Fibroblast of skin of right biceps (primary cell): ENCODE data around the gene TAS2R41.
"Not testable (repeated sequence)": the region's sequence is repeated elsewhere in the genome, so short reads cannot be mapped to it uniquely, and the experiment has no call there.

Experiments used
- DNase-seq: peaks from one replicate; pipeline ENCODE4 v3.0.0-alpha.2; 2013

Gene TAS2R41

GRCh38 chr7:143458263-143458662 is 19.4 kb upstream of the TAS2R41 start:
- DNase-seq, result peak; percentile 91

- DNase-seq, result peak; percentile 62
Observed at GRCh38 chr7:143458681-143459080, 19.0 kb upstream of the TAS2R41 start.

- DNase-seq, result no peak
Observed at GRCh38 chr7:143459359-143459758, 18.3 kb upstream of the TAS2R41 start.

GRCh38 chr7:143460271-143460979 is 17.2 kb upstream of the TAS2R41 start:
- peak; percentile 47 for DNase-seq

- no peak for DNase-seq
Observed at GRCh38 chr7:143462045-143462444, 15.6 kb upstream of the TAS2R41 start.

- no peak for DNase-seq
Observed at GRCh38 chr7:143463556-143463955, 14.1 kb upstream of the TAS2R41 start.

GRCh38 chr7:143463957-143464356 is 13.7 kb upstream of the TAS2R41 start:
- DNase-seq, result no peak

- no peak for DNase-seq
Observed at GRCh38 chr7:143467724-143468123, 9.9 kb upstream of the TAS2R41 start.

- peak; percentile 34 for DNase-seq
Observed at GRCh38 chr7:143472071-143472689, 5.5 kb upstream of the TAS2R41 start.

- peak; percentile 55 for DNase-seq
Observed at GRCh38 chr7:143479055-143479766, 1.5 kb downstream of the TAS2R41 start.

- no peak for DNase-seq
Observed at GRCh38 chr7:143480501-143480900, 2.8 kb downstream of the TAS2R41 start.

GRCh38 chr7:143484119-143484518 is 6.4 kb downstream of the TAS2R41 start:
- no peak for DNase-seq

GRCh38 chr7:143485094-143485493 is 7.4 kb downstream of the TAS2R41 start:
- no peak for DNase-seq

GRCh38 chr7:143485500-143485899 is 7.8 kb downstream of the TAS2R41 start:
- peak; percentile 70 for DNase-seq

GRCh38 chr7:143486266-143486665 is 8.6 kb downstream of the TAS2R41 start:
- not testable (repeated sequence) for DNase-seq

- DNase-seq, result no peak
Observed at GRCh38 chr7:143487061-143487460, 9.4 kb downstream of the TAS2R41 start.

GRCh38 chr7:143487566-143487965 is 9.9 kb downstream of the TAS2R41 start:
- DNase-seq, result peak; percentile 74

- DNase-seq, result no peak
Observed at GRCh38 chr7:143490717-143491306, 13.1 kb downstream of the TAS2R41 start.

- peak; percentile 81 for DNase-seq
Observed at GRCh38 chr7:143492043-143492471, 14.4 kb downstream of the TAS2R41 start.

GRCh38 chr7:143492799-143493739 is 15.4 kb downstream of the TAS2R41 start:
- DNase-seq, result peak; percentile 73

GRCh38 chr7:143493751-143494150 is 16.1 kb downstream of the TAS2R41 start:
- peak; percentile 38 for DNase-seq

- DNase-seq, result peak; percentile 38
Observed at GRCh38 chr7:143494622-143495021, 16.9 kb downstream of the TAS2R41 start.
